Keratinocyte (primary cell): Measurements from ENCODE around the gene BDKRB2. TPM values are rescaled to one million over a fixed set of nuclear protein-coding genes. Genes with fewer than 3 reads are reported as not detected.

Source experiments
- DNase-seq: peaks from one replicate; pipeline ENCODE4 v3.0.0-alpha.2; 2011; ENCODE audit warnings: low read depth, missing footprints, low spot score
- FAIRE-seq: peaks from 2 replicates; lab custom pipeline; 2011; peaks lifted over from hg19 to GRCh38; lab: Jason Lieb, UNC
- H2AFZ ChIP-seq: 2 replicates; pipeline ENCODE4 v1.6.0; 2012; ENCODE audit warnings: low read length, control low read depth, inconsistent platforms; ENCODE audit not compliant: control insufficient read depth
- H3K27ac ChIP-seq: 2 replicates; pipeline ENCODE4 v1.5.1; 2011; ENCODE audit warnings: low read length; ENCODE audit not compliant: control insufficient read depth, insufficient read depth
- H3K27me3 ChIP-seq: 3 replicates; pipeline ENCODE4 v1.6.0; 2011; ENCODE audit warnings: low read length; ENCODE audit not compliant: control insufficient read depth, insufficient read depth; ENCODE audit errors: extremely low read depth
- H3K36me3 ChIP-seq, 2 experiments: 2 replicates in 1 of 2; 3 replicates in 1 of 2; pipeline ENCODE4 v1.5.1; 2011; ENCODE audit warnings: low read length in 2 of 2, mild to moderate bottlenecking in 1 of 2; ENCODE audit not compliant: control insufficient read depth in 2 of 2, insufficient read depth in 2 of 2; ENCODE audit errors: extremely low read depth in 1 of 2
- H3K4me1 ChIP-seq: 3 replicates; pipeline ENCODE4 v1.5.1; 2011; ENCODE audit warnings: low read length; ENCODE audit not compliant: control insufficient read depth, insufficient read depth; ENCODE audit errors: extremely low read depth
- H3K4me2 ChIP-seq: 3 replicates; pipeline ENCODE4 v1.6.0; 2011; ENCODE audit warnings: low read depth, low read length; ENCODE audit not compliant: control insufficient read depth, insufficient read depth; ENCODE audit errors: extremely low read depth
- H3K4me3 ChIP-seq, 3 experiments: fragments of 200-600 bp in 1 of 3; sonication (generic) in 1 of 3; 2 replicates in 2 of 3; 3 replicates in 1 of 3; pipeline ENCODE4 v1.5.1; 2011 to 2016; ENCODE audit warnings: low read length in 3 of 3, mild to moderate bottlenecking in 3 of 3, control low read depth in 2 of 3, inconsistent platforms in 1 of 3, low read depth in 1 of 3, mixed read lengths in 1 of 3, mixed run types in 1 of 3, moderate library complexity in 1 of 3; ENCODE audit not compliant: control insufficient read depth in 2 of 3, insufficient read depth in 2 of 3; ENCODE audit errors: extremely low read depth in 1 of 3
- H3K79me2 ChIP-seq: 2 replicates; pipeline ENCODE4 v1.6.0; 2012; ENCODE audit warnings: low read length; ENCODE audit not compliant: control insufficient read depth, insufficient read depth
- H3K9ac ChIP-seq: 3 replicates; pipeline ENCODE4 v1.6.0; 2011; ENCODE audit warnings: low read length; ENCODE audit not compliant: control insufficient read depth, insufficient read depth; ENCODE audit errors: extremely low read depth
- H3K9me1 ChIP-seq: 3 replicates; pipeline ENCODE4 v1.6.0; 2011; ENCODE audit warnings: low read length; ENCODE audit not compliant: control insufficient read depth, insufficient read depth; ENCODE audit errors: extremely low read depth
- H3K9me3 ChIP-seq: 2 replicates; pipeline ENCODE4 v1.5.1; 2012; ENCODE audit warnings: low read depth, low read length; ENCODE audit not compliant: control insufficient read depth
- H4K20me1 ChIP-seq: 3 replicates; pipeline ENCODE4 v1.6.0; 2011; ENCODE audit warnings: low read length; ENCODE audit not compliant: control insufficient read depth, insufficient read depth; ENCODE audit errors: extremely low read depth
- CTCF ChIP-seq, 3 experiments: IDR thresholded peaks in 1 of 3; conservative IDR thresholded peaks in 1 of 3; optimal IDR thresholded peaks in 1 of 3; 2 replicates in 2 of 3; 3 replicates in 1 of 3; pipeline versions ENCODE3 to v1.5.1; 2011; ENCODE audit warnings: low read length in 3 of 3, mild to moderate bottlenecking in 3 of 3, moderate library complexity in 2 of 3, control low read depth in 1 of 3, inconsistent platforms in 1 of 3; ENCODE audit not compliant: insufficient read depth in 2 of 3; ENCODE audit errors: extremely low read depth in 1 of 3
- EZH2 ChIP-seq: IDR thresholded peaks from one replicate; pipeline ENCODE4 v1.6.1; 2012; ENCODE audit warnings: inconsistent platforms, mild to moderate bottlenecking, low read length, moderate library complexity
- dilution Hi-C: fragments of 300-500 bp; cut with MboI; formaldehyde crosslinking; loops from one replicate; pipeline ENCODE4 v1.7.0; 2020; ENCODE audit warnings: low sequenced_read_pairs; ENCODE audit not compliant: extremely low pct_ligation_motif_present
- polyA plus RNA-seq, 5 experiments: library from polyadenylated mRNA; depleted of rRNA in 3 of 5; stranded (reverse) in 3 of 5; stranded (forward) in 1 of 5; unstranded in 1 of 5; fragments of >200 nt; gene quantifications; 1 replicate in 1 of 5; 2 replicates in 3 of 5; 3 replicates in 1 of 5; pipeline versions ENCODE4 v1.2.1 to v1.2.3, GENCODE V29; 2011 to 2012; ENCODE audit warnings: missing spikeins in 2 of 5, low read depth in 1 of 5, low replicate concordance in 1 of 5

BDKRB2 gene
- polyA plus RNA-seq, 1 donor (not counting 4 experiments of a cell fraction or from before 2014, with no cell fraction given), result 13.2 TPM

GRCh38 chr14:96268431-96269358 is 64.1 kb downstream of the BDKRB2 start:
- TF ChIP-seq EZH2, result no peak
- TF ChIP-seq CTCF (optimal IDR thresholded peaks at IDR 0.05 in 1 of 3, IDR thresholded peaks at IDR 0.05 in 1 of 3, conservative IDR thresholded peaks at IDR 0.05 in 1 of 3; ENCODE audit: extremely low read depth in 1 of 3, insufficient read depth in 2 of 3, low read length in 3 of 3), result no peak
- H3K4me3 ChIP-seq, result no peak overlapping the region
- no peaks in the 10 kb centered on the region for H3K27me3 ChIP-seq
- H3K27ac ChIP-seq, result peak overlapping the region; percentile 94
- H3K36me3 ChIP-seq, result no peaks in the 10 kb centered on the region
- no peaks in the 10 kb centered on the region for H4K20me1 ChIP-seq
- peaks cover 2% of the 10 kb centered on the region for H3K9me3 ChIP-seq
- peak overlapping the region; percentile 59 for H3K4me2 ChIP-seq
- H2AFZ ChIP-seq, result peak overlapping the region; percentile 14
- H3K9me1 ChIP-seq, result no peaks in the 10 kb centered on the region
- peak; percentile 93 for DNase-seq
- H3K9ac ChIP-seq, result peak overlapping the region; percentile 51
- peaks cover 55% of the 10 kb centered on the region for H3K4me1 ChIP-seq
- dilution Hi-C loops, result no loop called here
- H3K79me2 ChIP-seq, result no peaks in the 10 kb centered on the region
- FAIRE-seq, result peak; percentile 90

DNA sequence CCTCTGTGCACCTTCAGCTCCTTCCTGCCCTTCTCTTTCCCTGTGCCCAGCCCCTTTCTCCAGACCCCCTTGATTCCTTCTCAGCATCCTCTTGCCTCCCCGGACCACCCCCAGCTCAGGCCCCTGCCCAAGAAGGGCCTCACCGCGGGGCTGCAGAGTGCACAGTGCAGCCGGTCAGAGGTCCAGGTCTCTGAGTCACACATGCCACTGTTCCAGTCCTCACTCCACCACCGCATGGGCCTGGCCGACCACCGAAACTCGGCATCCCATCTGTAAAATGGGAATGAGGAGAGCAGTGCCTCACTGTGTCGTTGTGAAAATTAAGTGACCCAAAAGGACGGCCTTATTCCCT is 64.7 kb downstream of the BDKRB2 start:
- DNase-seq (no peak), FAIRE-seq (no peak)
- Histone ChIP-seq H4K20me1 (no peaks in the 10 kb centered on the region), H3K9me3 (peaks cover 2% of the 10 kb centered on the region), H3K9me1 (no peaks in the 10 kb centered on the region), H3K36me3 (no peaks in the 10 kb centered on the region), H3K27ac (peak overlapping the region; percentile 94), H3K4me3 (peak overlapping the region in 1 of 3 experiments; percentile 10), H3K4me1 (peaks cover 57% of the 10 kb centered on the region), H3K27me3 (no peaks in the 10 kb centered on the region), H3K4me2 (peak overlapping the region; percentile 59), H3K79me2 (no peaks in the 10 kb centered on the region), H2AFZ (no peak overlapping the region), H3K9ac (peak overlapping the region; percentile 51)
- TF ChIP-seq CTCF (optimal IDR thresholded peaks at IDR 0.05 in 1 of 3, IDR thresholded peaks at IDR 0.05 in 1 of 3, conservative IDR thresholded peaks at IDR 0.05 in 1 of 3; ENCODE audit: extremely low read depth in 1 of 3, insufficient read depth in 2 of 3, low read length in 3 of 3) (no peak), EZH2 (no peak)
- dilution Hi-C loops, result no loop called here
